Brain microvascular endothelial cell (primary cell): ENCODE measurements around the gene RBMS3.

Experiments
- DNase-seq: peaks from one replicate; pipeline ENCODE4 v3.0.0-alpha.2; 2020
- H3K27ac ChIP-seq: fragments of 250-450 bp; sonication (Bioruptor Pico); 2 replicates; pipeline ENCODE4 v1.5.1; 2020; ENCODE audit warnings: mild to moderate bottlenecking, moderate library complexity
- H3K27me3 ChIP-seq: fragments of 250-450 bp; sonication (Bioruptor Pico); replicated peaks from 2 replicates; pipeline ENCODE4 v1.5.1; 2020; ENCODE audit warnings: mild to moderate bottlenecking
- H3K36me3 ChIP-seq: fragments of 250-450 bp; sonication (Bioruptor Pico); replicated peaks from 2 replicates; pipeline ENCODE4 v1.5.1; 2020; ENCODE audit warnings: mild to moderate bottlenecking
- H3K4me3 ChIP-seq: 2 replicates; pipeline ENCODE4 v1.5.1; 2011; ENCODE audit warnings: low read depth, mild to moderate bottlenecking, control low read depth, low read length, moderate library complexity
- in situ Hi-C: cut with HindIII; loops from 2 replicates; pipeline ENCODE4 v1.10.0; 2017; ENCODE audit warnings: low sequenced_read_pairs, low pct_ligation_motif_present
- TF ChIP-seq, protein P1 (sequence below): IDR thresholded peaks from 2 replicates; pipeline ENCODE4 v1.5.1; 2011; ENCODE audit warnings: low read depth, mild to moderate bottlenecking, moderate library complexity, low read length, control low read depth, inconsistent platforms; ENCODE audit errors: missing control alignments

The RBMS3 gene

DNA sequence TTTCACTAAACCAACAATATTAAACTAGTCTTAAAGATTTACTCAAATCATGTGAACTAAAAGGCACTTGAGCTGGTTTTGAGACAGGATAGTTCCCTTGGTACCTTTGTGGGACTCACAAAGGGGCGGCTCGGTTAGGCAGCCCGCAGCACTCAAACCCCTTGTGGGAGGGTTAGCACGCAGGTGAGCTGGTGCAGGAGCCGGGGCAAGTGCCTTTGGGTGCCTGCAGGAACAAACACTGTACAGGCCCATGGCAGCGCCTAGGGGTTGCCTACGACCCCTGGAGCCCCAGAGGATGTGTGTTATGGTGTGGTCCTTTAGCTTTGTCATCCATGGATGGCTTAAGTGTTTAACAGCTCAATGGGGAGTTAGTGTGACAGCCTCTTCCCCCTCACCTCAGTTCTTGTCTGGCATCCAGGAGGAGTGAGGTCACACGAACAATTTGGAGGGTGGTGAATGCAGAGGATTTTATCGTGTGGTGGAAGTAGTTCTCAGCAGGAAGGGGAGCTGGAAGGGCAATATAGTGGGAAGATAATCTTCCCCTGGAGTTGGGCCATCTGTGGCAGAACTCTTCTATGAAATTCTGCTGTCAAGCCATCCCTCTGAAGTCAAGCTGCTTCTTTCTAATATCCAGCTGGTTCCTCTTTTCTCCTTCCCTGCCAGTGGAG, 470.9 kb downstream of the RBMS3 start:
- Histone ChIP-seq H3K27me3 (no peaks in the 10 kb centered on the region), H3K4me3 (no peak overlapping the region), H3K36me3 (no peaks in the 10 kb centered on the region), H3K27ac (no peak overlapping the region)
- in situ Hi-C loops = loop anchor here (25.0 kb wide), 1 partner anchor 464 kb away; the partner anchor contains the start of gene RBMS3
- TF ChIP-seq, protein P1, sequence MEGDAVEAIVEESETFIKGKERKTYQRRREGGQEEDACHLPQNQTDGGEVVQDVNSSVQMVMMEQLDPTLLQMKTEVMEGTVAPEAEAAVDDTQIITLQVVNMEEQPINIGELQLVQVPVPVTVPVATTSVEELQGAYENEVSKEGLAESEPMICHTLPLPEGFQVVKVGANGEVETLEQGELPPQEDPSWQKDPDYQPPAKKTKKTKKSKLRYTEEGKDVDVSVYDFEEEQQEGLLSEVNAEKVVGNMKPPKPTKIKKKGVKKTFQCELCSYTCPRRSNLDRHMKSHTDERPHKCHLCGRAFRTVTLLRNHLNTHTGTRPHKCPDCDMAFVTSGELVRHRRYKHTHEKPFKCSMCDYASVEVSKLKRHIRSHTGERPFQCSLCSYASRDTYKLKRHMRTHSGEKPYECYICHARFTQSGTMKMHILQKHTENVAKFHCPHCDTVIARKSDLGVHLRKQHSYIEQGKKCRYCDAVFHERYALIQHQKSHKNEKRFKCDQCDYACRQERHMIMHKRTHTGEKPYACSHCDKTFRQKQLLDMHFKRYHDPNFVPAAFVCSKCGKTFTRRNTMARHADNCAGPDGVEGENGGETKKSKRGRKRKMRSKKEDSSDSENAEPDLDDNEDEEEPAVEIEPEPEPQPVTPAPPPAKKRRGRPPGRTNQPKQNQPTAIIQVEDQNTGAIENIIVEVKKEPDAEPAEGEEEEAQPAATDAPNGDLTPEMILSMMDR = no peak
- no peak for DNase-seq

- Histone ChIP-seq H3K27me3 (no peaks in the 10 kb centered on the region), H3K4me3 (no peak overlapping the region), H3K27ac (no peak overlapping the region), H3K36me3 (no peaks in the 10 kb centered on the region)
- no peak for DNase-seq
- in situ Hi-C loops = loop anchor here (25.0 kb wide), 1 partner anchor 467 kb away; the partner anchor contains the start of gene RBMS3
- TF ChIP-seq, protein P1 = no peak
Observed at GRCh38 chr3:29754346-29754745, 473.5 kb downstream of the RBMS3 start.

DNA sequence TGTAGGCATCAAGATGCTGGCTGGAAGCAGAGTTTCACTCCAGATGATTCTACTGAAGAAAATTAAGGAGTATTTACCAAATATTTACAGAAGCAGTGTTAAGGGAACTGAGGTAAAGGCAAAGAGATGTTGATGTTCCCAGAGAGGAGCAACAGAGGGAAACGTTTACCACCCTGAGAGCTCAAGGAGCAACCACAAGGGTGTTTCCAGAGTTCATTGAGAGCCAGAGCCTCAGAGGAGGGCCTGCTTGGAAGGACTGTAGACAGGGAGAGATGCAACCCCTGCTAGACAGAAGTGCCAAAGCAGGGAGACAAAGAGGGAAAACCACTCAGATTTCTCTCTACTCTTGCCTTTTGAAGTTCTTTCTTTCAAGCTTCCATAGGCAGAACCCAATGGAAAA, 474.5 kb downstream of the RBMS3 start:
- no peak overlapping the region for H3K27ac ChIP-seq

DNA sequence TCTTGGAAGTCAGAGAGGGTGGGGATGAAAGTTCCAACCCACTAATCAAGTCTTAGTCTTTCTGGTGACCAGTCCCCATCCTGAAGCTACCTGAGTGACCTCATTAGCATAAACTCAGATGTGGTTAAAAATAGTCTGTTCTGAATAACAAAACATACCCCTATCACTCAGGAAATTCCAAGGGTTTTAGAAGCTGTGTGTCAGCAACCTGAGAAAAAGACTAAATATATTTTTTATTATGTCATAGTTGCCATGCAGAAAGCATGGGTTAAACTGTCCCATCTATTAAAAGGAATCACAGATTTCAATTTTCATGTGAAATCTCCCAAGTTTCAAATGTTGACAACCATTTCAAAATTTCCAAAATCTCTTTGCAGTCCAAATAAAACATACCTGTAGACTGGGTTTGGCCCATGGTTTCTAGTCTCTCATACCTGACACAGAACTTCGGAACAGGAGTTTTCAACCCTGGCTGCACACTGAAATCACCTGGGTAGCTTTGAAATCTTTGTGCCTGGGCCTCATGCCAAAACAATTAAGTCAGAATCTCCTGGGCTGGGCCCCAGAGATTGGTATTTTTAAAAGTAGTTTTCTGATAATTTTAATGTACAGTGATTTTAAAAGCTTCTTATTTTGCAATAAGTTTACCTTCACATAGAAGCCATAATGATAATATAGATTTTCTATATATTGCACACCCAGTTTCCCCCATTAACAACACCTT, 476.3 kb downstream of the RBMS3 start:
- Histone ChIP-seq H3K4me3 (no peak overlapping the region), H3K36me3 (no peaks in the 10 kb centered on the region), H3K27ac (no peak overlapping the region), H3K27me3 (no peaks in the 10 kb centered on the region)
- TF ChIP-seq, protein P1 = no peak
- DNase-seq = no peak
- in situ Hi-C loops = loop anchor here (25.0 kb wide), 1 partner anchor 470 kb away; the partner anchor contains the start of gene RBMS3

More for the DNA sequence above, 474.5 kb downstream of the RBMS3 start:
- Histone ChIP-seq H3K4me3 (no peak overlapping the region), H3K27me3 (no peaks in the 10 kb centered on the region), H3K36me3 (no peaks in the 10 kb centered on the region)
- DNase-seq = no peak
- in situ Hi-C loops = loop anchor here (25.0 kb wide), 1 partner anchor 468 kb away; the partner anchor contains the start of gene RBMS3
- TF ChIP-seq, protein P1 = no peak

GRCh38 chr3:29758108-29758433, 477.2 kb downstream of the RBMS3 start:
- no peak for DNase-seq
- Histone ChIP-seq H3K4me3 (no peak overlapping the region), H3K36me3 (no peaks in the 10 kb centered on the region), H3K27me3 (no peaks in the 10 kb centered on the region), H3K27ac (peak overlapping the region; percentile 70)
- in situ Hi-C loops = loop anchor here (25.0 kb wide), 1 partner anchor 471 kb away; the partner anchor contains the start of gene RBMS3
- TF ChIP-seq, protein P1 = no peak
